ENCODE results near the gene GGCX. TPM values are rescaled to one million over a fixed set of nuclear protein-coding genes. Genes with fewer than 3 reads are reported as not detected.

Gene GGCX
- total and polyA plus RNA-seq, 2 of the 4 experiments (the other 2 are of a cell fraction): 35.0 to 39.4 TPM

GRCh38 chr2:85542777-85543176, 18.5 kb downstream of the GGCX start:
- ChIA-PET CTCF (interaction anchor here (1.2 kb wide), 1 partner anchor 122 kb away, joined by 4 read pairs; no protein-coding TSS in a partner anchor), POLR2A (ENCODE audit: unreplicated experiment) (no interaction called here)
- H3K79me1 ChIP-seq (ENCODE audit: low read depth in 1 of 2, low read length in 2 of 2): peaks cover 12 to 46% of the 10 kb centered on the region in 2 experiments
- H3K14ac ChIP-seq (replicated peaks; ENCODE audit: low read depth, low read length): no peak overlapping the region
- no peak overlapping the region for H2BK120ac ChIP-seq (ENCODE audit: low read depth, low read length)
- H3K9me1 ChIP-seq (ENCODE audit: insufficient read depth, low read length): 0 out of 2 replicates have a peak, but pooled peaks cover 6% of the 10 kb centered on the region
- TF ChIP-seq CEBPB (IDR thresholded peaks at IDR 0.05; ENCODE audit: low read depth, low read length): no peak
- TF ChIP-seq RCOR1 (IDR thresholded peaks at IDR 0.05; ENCODE audit: insufficient replicate concordance, low read length): no peak
- no peak for TF ChIP-seq CHD1 (IDR thresholded peaks at IDR 0.05; ENCODE audit: low read depth, low read length)
- H3K4me3 ChIP-seq (ENCODE audit: insufficient read depth, low read depth, low read length): no peak overlapping the region
- H3K23ac ChIP-seq (ENCODE audit: low read depth, low read length): peak overlapping the region; percentile 52
- H3K9me3 ChIP-seq (ENCODE audit: control insufficient read depth, insufficient read depth, low read length): no peaks in the 10 kb centered on the region
- no peak for DNase-seq
- no peak overlapping the region for H2BK15ac ChIP-seq (ENCODE audit: low read depth, low read length)
- H3K9ac ChIP-seq (ENCODE audit: low read depth, low read length): no peak overlapping the region
- H2AK9ac ChIP-seq (replicated peaks; ENCODE audit: low read depth, low read length, poor library complexity): no peak overlapping the region
- no peak overlapping the region for H2BK20ac ChIP-seq (ENCODE audit: low read depth, low read length)
- H4K91ac ChIP-seq (ENCODE audit: insufficient read depth, low read depth, low read length): no peak overlapping the region
- intact Hi-C loops (cut with micrococcal nuclease): no loop called here
- H3K4me1 ChIP-seq (ENCODE audit: control insufficient read depth, insufficient read depth, low read length): peaks cover 4% of the 10 kb centered on the region
- no peaks in the 10 kb centered on the region for H3K27me3 ChIP-seq (ENCODE audit: control insufficient read depth, insufficient read depth, low read length)
- H2BK5ac ChIP-seq (ENCODE audit: low read depth, low read length, poor library complexity, severe bottlenecking): no peak overlapping the region
- H3K4ac ChIP-seq (ENCODE audit: low read depth, low read length): no peak overlapping the region
- H4K20me1 ChIP-seq (ENCODE audit: insufficient read depth, low read length): peaks cover 76% of the 10 kb centered on the region
- no peak overlapping the region for H4K8ac ChIP-seq (ENCODE audit: low read depth in 2 of 2, low read length in 2 of 2)
- ATAC-seq (ENCODE audit: low read depth): no peak
- no peak overlapping the region for H3K4me2 ChIP-seq (ENCODE audit: low read depth, low read length)
- no peak overlapping the region for H3K27ac ChIP-seq (ENCODE audit: insufficient read depth, low read length)
- H2AFZ ChIP-seq (replicated peaks; ENCODE audit: low read length, poor library complexity): no peak overlapping the region
- dilution Hi-C loops (cut with HindIII; ENCODE audit: low sequenced_read_pairs, unreplicated experiment): no loop called here
- H3K36me3 ChIP-seq (ENCODE audit: control insufficient read depth, insufficient read depth, low read length): peaks cover 36% of the 10 kb centered on the region
- H2AK5ac ChIP-seq (ENCODE audit: low read depth, low read length): no peak overlapping the region
- H3K18ac ChIP-seq (ENCODE audit: low read depth, low read length): no peak overlapping the region
- in situ Hi-C loops (cut with MboI; ENCODE audit: low sequenced_read_pairs): no loop called here
- no CpG with 5 or more reads among the region's 4 CpGs for WGBS, 2 experiments (ENCODE audit: extremely low coverage in 2 of 2, insufficient read length in 1 of 2)
- H4K5ac ChIP-seq (ENCODE audit: low read depth, low read length): no peak overlapping the region
- H3K56ac ChIP-seq (ENCODE audit: extremely low read depth, insufficient read depth, low read length): no peak overlapping the region
- BruUV-seq (replicated peaks): no TSS peak

Measured in IMR-90 (cell line).